GM12878 (cell line): ENCODE results near the gene ZNF837. TPM values are rescaled to one million over a fixed set of nuclear protein-coding genes. Genes with fewer than 3 reads are reported as not detected.

ENCODE experiments used
- ATAC-seq: fragments of 200-7000 bp; cut with Tn5 transposase; 3 replicates; pipeline ENCODE4 v1.9.1; 2020; ENCODE audit warnings: mild to moderate bottlenecking, moderate library complexity
- BruUV-seq: library from RNA; stranded (reverse); fragments of 400-500 nt; replicated peaks from 2 replicates; lab custom pipeline; 2021; lab: Mats Ljungman, UMichigan
- CTCF ChIA-PET: fragments of 300-600 bp; sonication (Branson Sonifier 250); formaldehyde crosslinking; extraction: SDS; loops from one replicate; lab custom pipeline; 2021; ENCODE audit warnings: inconsistent platforms; lab: Yijun Ruan, JAX
- POLR2A ChIA-PET: fragments of 350-600 bp; formaldehyde crosslinking; extraction: SDS; loops from one replicate; lab custom pipeline; 2021; ENCODE audit warnings: inconsistent platforms; lab: Charles Lee
- RAD21 ChIA-PET: fragments of 300-600 bp; sonication (Branson Sonifier 250); formaldehyde crosslinking; loops from one replicate; lab custom pipeline; 2023; ENCODE audit warnings: antibody characterized with exemption; ENCODE audit not compliant: unreplicated experiment; lab: Charles Lee
- SMC1A ChIA-PET: fragments of 300-600 bp; sonication (Branson Sonifier 250); formaldehyde crosslinking; loops from one replicate; lab custom pipeline; 2023; ENCODE audit not compliant: unreplicated experiment, uncharacterized antibody; lab: Charles Lee
- DNase-seq: peaks from one replicate; pipeline ENCODE4 v3.0.0-alpha.2; 2011; ENCODE audit warnings: low read depth, low spot score
- FAIRE-seq: peaks from 3 replicates; lab custom pipeline; 2011; peaks lifted over from hg19 to GRCh38; lab: Jason Lieb, UNC
- H2AFZ ChIP-seq: 2 replicates; pipeline ENCODE4 v1.6.0; 2011; ENCODE audit warnings: low read depth, low read length, control low read depth; ENCODE audit not compliant: control insufficient read depth
- H3K27ac ChIP-seq: 2 replicates; pipeline ENCODE4 v1.5.1; 2011; ENCODE audit warnings: control low read depth; ENCODE audit not compliant: control insufficient read depth, insufficient read depth
- H3K27me3 ChIP-seq, 2 experiments: replicated peaks in 1 of 2; 2 replicates each; pipeline versions ENCODE4 v1.6.0 to v1.6.1; 2011; ENCODE audit warnings: low read length in 1 of 2; ENCODE audit not compliant: control insufficient read depth in 2 of 2, insufficient read depth in 2 of 2
- H3K36me3 ChIP-seq, 2 experiments: 2 replicates each; pipeline ENCODE4 v1.5.1; 2011; ENCODE audit warnings: low read length in 1 of 2; ENCODE audit not compliant: control insufficient read depth in 2 of 2, insufficient read depth in 2 of 2
- H3K4me1 ChIP-seq: 2 replicates; pipeline ENCODE4 v1.6.1; 2011; ENCODE audit warnings: mild to moderate bottlenecking, low read length, moderate library complexity, mixed read lengths; ENCODE audit not compliant: control insufficient read depth, insufficient read depth
- H3K4me2 ChIP-seq: 2 replicates; pipeline ENCODE4 v1.6.0; 2011; ENCODE audit warnings: control low read depth; ENCODE audit not compliant: control insufficient read depth, insufficient read depth
- H3K4me3 ChIP-seq: fragments of 200-600 bp; sonication (generic); 2 replicates; pipeline ENCODE4 v1.5.1; 2016
- H3K79me2 ChIP-seq: 2 replicates; pipeline ENCODE4 v1.6.0; 2011; ENCODE audit warnings: low read length; ENCODE audit not compliant: control insufficient read depth, insufficient read depth
- H3K9ac ChIP-seq: 2 replicates; pipeline ENCODE4 v1.8.0; 2011; ENCODE audit warnings: low read length, control low read depth, mixed read lengths; ENCODE audit not compliant: control insufficient read depth, insufficient read depth
- H3K9me3 ChIP-seq: replicated peaks from 3 replicates; pipeline ENCODE4 v1.5.1; 2011; ENCODE audit warnings: mild to moderate bottlenecking, low read length; ENCODE audit not compliant: control insufficient read depth, insufficient read depth
- H4K20me1 ChIP-seq: 2 replicates; pipeline ENCODE4 v1.6.0; 2011; ENCODE audit not compliant: control insufficient read depth, insufficient read depth
- CEBPB ChIP-seq, 2 experiments: fragments of 150-350 bp in 1 of 2; IDR thresholded peaks; 2 replicates each; pipeline ENCODE4 v1.6.1; 2012 to 2014; ENCODE audit warnings: low read depth in 2 of 2, low read length in 2 of 2, borderline replicate concordance in 1 of 2, inconsistent platforms in 1 of 2
- CHD1 ChIP-seq: IDR thresholded peaks from 2 replicates; pipeline ENCODE4 v1.6.1; 2012; ENCODE audit warnings: low read depth, low read length, improper control_type of control experiment
- DPF2 ChIP-seq: fragments of 450-650 bp; IDR thresholded peaks from 2 replicates; pipeline ENCODE4 v1.6.1; 2017; ENCODE audit warnings: mild to moderate bottlenecking
- HDAC2 ChIP-seq: fragments of 200-600 bp; sonication (generic); IDR thresholded peaks from 2 replicates; pipeline ENCODE4 v1.6.1; 2017
- JUND ChIP-seq: IDR thresholded peaks from 2 replicates; pipeline ENCODE4 v1.6.1; 2012; ENCODE audit warnings: low read depth, mild to moderate bottlenecking, low read length, improper control_type of control experiment, moderate library complexity
- MAX ChIP-seq: IDR thresholded peaks from 2 replicates; pipeline ENCODE4 v1.6.1; 2012; ENCODE audit warnings: low read depth, low read length, improper control_type of control experiment
- MXI1 ChIP-seq: fragments of 150-350 bp; IDR thresholded peaks from 2 replicates; pipeline ENCODE4 v1.6.1; 2011; ENCODE audit warnings: low read depth, mild to moderate bottlenecking, inconsistent platforms, low read length, improper control_type of control experiment
- NBN ChIP-seq: fragments of 450-650 bp; IDR thresholded peaks from 2 replicates; pipeline ENCODE4 v1.6.1; 2016
- RELA ChIP-seq: fragments of 450-650 bp; IDR thresholded peaks from 2 replicates; pipeline ENCODE4 v1.8.0; 2014; ENCODE audit warnings: borderline replicate concordance; ENCODE audit not compliant: partially characterized antibody
- SREBF1 ChIP-seq: IDR thresholded peaks from 2 replicates; pipeline ENCODE4 v1.6.1; 2012; ENCODE audit warnings: mild to moderate bottlenecking, low read length
- USF1 ChIP-seq: IDR thresholded peaks from 2 replicates; pipeline ENCODE4 v1.6.1; 2011; ENCODE audit warnings: borderline replicate concordance, low read depth, mild to moderate bottlenecking, moderate library complexity, mixed read lengths, low read length; ENCODE audit not compliant: insufficient read depth; ENCODE audit errors: extremely low read length
- ZNF24 ChIP-seq: fragments of 450-650 bp; IDR thresholded peaks from 2 replicates; pipeline ENCODE4 v1.6.1; 2017; ENCODE audit warnings: antibody characterized with exemption, mild to moderate bottlenecking
- ZNF622 ChIP-seq: fragments of 450-650 bp; IDR thresholded peaks from 2 replicates; pipeline ENCODE4 v1.6.1; 2017; ENCODE audit warnings: mild to moderate bottlenecking, inconsistent platforms
- ZNF687 ChIP-seq: fragments of 450-650 bp; IDR thresholded peaks from 2 replicates; pipeline ENCODE4 v1.6.1; 2017; ENCODE audit warnings: mild to moderate bottlenecking, moderate library complexity
- WGBS: methylation state at CpG from one replicate; pipeline ENCODE4 v1.1.6; 2016; ENCODE audit warnings: low lambda C conversion rate; ENCODE audit not compliant: insufficient replicate concordance, insufficient coverage; ENCODE audit errors: missing lambda C conversion rate; 5-methylcytosine and 5-hydroxymethylcytosine counted together
- in situ Hi-C: fragments of 300-500 bp; cut with MboI; formaldehyde crosslinking; loops from 9 replicates; pipeline ENCODE4 v1.14.3; 2018; ENCODE audit warnings: mixed read lengths
- intact Hi-C: fragments of 100-400 bp; cut with micrococcal nuclease; formaldehyde crosslinking; loops from one replicate; pipeline ENCODE4 v1.14.2; 2022; ENCODE audit not compliant: unreplicated experiment
- polyA plus RNA-seq, 11 experiments: library from polyadenylated mRNA; depleted of rRNA in 4 of 11; unstranded in 6 of 11; stranded (reverse) in 5 of 11; fragments of >200 nt; fragmentation: Nextera tagmentation in 4 of 11; fragmentation: Illumina TruSeq in 1 of 11; extraction: Ambion mirVana in 4 of 11; extraction: Trizol in 1 of 11; gene quantifications; 1 replicate in 1 of 11; 2 replicates in 10 of 11; pipeline versions ENCODE4 v1.2.1 to v1.2.3, GENCODE V29; 2011 to 2016; ENCODE audit warnings: inconsistent platforms in 2 of 11, missing spikeins in 2 of 11, low read depth in 1 of 11
- total RNA-seq, 4 experiments: library from RNA; depleted of rRNA in 3 of 4; stranded (reverse); fragments of >200 nt in 3 of 4; fragmentation: Illumina TruSeq in 1 of 4; extraction: Trizol in 1 of 4; gene quantifications; 2 replicates each; pipeline versions ENCODE4 v1.2.1 to v1.2.3, GENCODE V29; 2013 to 2021

ZNF837 gene
- total and polyA plus RNA-seq, 10 of the 15 experiments (the other 5 are each of a cell fraction or from before 2014, with no cell fraction given), result 0.07 to 2.9 (median 2.0) TPM; not detected in 2

GRCh38 chr19:58338336-58338735 lies 42.5 kb downstream of the ZNF837 start (continued):
- TF ChIP-seq ZNF687 (no peak), JUND (no peak), HDAC2 (no peak), ZNF622 (no peak), RELA (no peak), CHD1 (no peak), SREBF1 (no peak), MXI1 (no peak)

- Histone ChIP-seq H3K4me1 (no peaks in the 10 kb centered on the region), H3K4me3 (no peak overlapping the region), H3K79me2 (no peaks in the 10 kb centered on the region), H3K27ac (no peak overlapping the region), H3K9me3 (no peaks in the 10 kb centered on the region; the same call in 2 of the 3 replicates), H3K36me3 (peaks cover 7 to 11% of the 10 kb centered on the region in 2 experiments; a peak in 3 of 4 replicates), H2AFZ (no peak overlapping the region), H3K4me2 (no peak overlapping the region), H3K27me3 (no peaks in the 10 kb centered on the region), H3K9ac (no peak overlapping the region), H4K20me1 (no peaks in the 10 kb centered on the region; the same call in 1 of the 2 replicates)
- DNase-seq (no peak), FAIRE-seq (no peak), ATAC-seq (no peak)
- ChIA-PET RAD21 (no interaction called here), POLR2A (no interaction called here), CTCF (no interaction called here), SMC1A (no interaction called here)
- WGBS, result 99% methylated on average over 4 of the region's 4 CpGs
- intact Hi-C loops, result no loop called here
- no TSS peak for BruUV-seq
- in situ Hi-C loops, result no loop called here
- TF ChIP-seq HDAC2, result no peak
- TF ChIP-seq MAX, result no peak
- no peak for TF ChIP-seq ZNF24
- no peak for TF ChIP-seq NBN
- TF ChIP-seq DPF2, result no peak
- no peak for TF ChIP-seq USF1
- TF ChIP-seq CEBPB (IDR thresholded peaks at IDR 0.05; ENCODE audit: borderline replicate concordance in 1 of 2, low read depth in 2 of 2, low read length in 2 of 2), result no peak
These were observed 44.0 kb downstream of the ZNF837 start for GRCh38 chr19:58336820-58337219.
